Testis (tissue), 2 donors: ENCODE results near the gene COQ5.
A peak's percentile ranks its signal among the peaks of the same experiment; 100 is the strongest.

Experiments used
- POLR2A ChIP-seq: fragments of 450-650 bp; IDR thresholded peaks from one replicate; pipeline ENCODE4 v1.6.1; 2017; ENCODE audit warnings: antibody characterized with exemption, mild to moderate bottlenecking, moderate library complexity
- TF ChIP-seq, protein P1 (sequence below), 3 experiments: fragments of 450-650 bp in 2 of 3; fragments of 200-600 bp in 1 of 3; sonication (generic) in 1 of 3; IDR thresholded peaks; one replicate each; pipeline ENCODE4 v1.5.1; 2016 to 2019; ENCODE audit warnings: antibody characterized with exemption in 3 of 3, mild to moderate bottlenecking in 2 of 3, moderate library complexity in 1 of 3

DNA sequence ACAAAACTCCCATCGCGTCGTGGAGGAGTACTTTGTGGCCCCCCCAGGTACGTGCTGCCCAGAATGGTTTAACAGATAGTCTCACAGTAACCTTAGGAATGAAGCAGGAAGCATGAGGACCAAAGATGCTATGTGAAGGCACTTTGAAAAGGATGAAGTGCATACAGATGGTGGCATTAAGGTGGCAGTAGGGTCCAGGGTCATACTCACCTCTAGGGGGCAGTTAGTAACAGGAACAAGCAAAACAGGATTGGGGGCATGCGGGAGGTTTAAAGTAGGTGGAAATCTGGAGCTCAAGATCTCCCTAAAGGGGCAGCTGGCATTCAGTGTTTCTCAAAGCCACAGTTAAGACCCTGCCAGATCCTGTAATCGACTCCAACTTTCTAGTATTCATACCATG lies 71.8 kb downstream of the COQ5 start:
- TF ChIP-seq, protein P1, sequence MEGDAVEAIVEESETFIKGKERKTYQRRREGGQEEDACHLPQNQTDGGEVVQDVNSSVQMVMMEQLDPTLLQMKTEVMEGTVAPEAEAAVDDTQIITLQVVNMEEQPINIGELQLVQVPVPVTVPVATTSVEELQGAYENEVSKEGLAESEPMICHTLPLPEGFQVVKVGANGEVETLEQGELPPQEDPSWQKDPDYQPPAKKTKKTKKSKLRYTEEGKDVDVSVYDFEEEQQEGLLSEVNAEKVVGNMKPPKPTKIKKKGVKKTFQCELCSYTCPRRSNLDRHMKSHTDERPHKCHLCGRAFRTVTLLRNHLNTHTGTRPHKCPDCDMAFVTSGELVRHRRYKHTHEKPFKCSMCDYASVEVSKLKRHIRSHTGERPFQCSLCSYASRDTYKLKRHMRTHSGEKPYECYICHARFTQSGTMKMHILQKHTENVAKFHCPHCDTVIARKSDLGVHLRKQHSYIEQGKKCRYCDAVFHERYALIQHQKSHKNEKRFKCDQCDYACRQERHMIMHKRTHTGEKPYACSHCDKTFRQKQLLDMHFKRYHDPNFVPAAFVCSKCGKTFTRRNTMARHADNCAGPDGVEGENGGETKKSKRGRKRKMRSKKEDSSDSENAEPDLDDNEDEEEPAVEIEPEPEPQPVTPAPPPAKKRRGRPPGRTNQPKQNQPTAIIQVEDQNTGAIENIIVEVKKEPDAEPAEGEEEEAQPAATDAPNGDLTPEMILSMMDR (IDR thresholded peaks at IDR 0.05), result peak in 1 of 3 experiments; percentile 8
- no peak for TF ChIP-seq POLR2A
